ENCODE data around the gene HEPHL1. TPM values are rescaled to one million over a fixed set of nuclear protein-coding genes. Genes with fewer than 3 reads are reported as not detected.
A peak's percentile ranks its signal among the peaks of the same experiment; 100 is the strongest.

Gene HEPHL1
- polyA plus RNA-seq, 1 donor = not detected

DNA sequence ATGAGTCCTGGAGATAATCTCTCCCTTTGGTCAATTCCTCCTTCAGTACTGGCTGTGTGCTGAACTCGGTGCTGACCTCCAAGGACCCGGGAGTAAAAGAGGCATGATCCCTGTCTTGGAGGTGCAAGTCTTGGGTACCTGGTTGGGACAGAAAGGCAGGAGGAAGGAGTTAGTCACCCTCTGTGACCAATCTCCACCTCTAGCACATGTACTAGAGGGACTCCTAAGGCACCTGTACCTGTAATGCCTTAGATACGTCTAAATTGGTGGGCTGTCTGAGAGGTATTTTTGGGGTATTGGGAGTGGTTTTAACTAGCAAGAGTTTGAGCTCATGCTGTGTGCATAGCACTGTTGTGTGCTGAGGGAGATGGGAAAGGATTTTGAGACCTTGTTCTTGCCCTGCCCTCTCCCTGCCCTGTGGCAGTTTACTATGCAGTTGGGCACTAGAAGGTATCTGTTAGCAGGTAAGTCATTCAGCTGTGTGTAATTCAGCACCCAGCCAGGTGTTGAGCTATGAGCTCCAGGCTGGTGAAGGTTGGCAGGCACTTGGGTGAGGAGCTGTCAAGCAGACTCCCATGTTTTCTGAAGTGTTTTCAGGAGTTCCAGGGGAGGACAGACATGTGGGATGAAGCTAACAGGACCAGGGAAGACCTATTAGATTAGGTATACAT, 110.0 kb downstream of the HEPHL1 start:
- DNase-seq = no peak

- DNase-seq = no peak
These were observed 110.6 kb downstream of the HEPHL1 start for GRCh38 chr11:94131718-94132115.

DNA sequence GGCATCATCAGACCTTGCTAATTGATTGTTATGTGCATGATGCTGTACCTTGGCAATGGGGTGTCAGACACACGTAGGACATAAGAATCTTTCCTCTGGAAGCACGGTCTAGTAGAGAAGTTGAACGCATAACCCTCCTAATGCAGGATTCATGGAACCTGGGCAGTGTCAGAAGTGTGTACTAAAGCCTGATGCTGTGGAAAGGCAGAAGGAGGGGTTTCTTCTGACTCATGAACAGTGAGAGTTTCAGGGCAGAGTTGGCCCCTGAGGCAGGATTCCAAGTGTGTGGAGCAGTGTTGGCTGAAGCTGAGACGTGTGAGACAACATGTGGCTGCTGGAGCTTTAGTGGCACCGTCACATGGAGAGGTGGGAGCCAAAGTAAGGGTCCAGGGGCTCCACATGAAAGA, 111.0 kb downstream of the HEPHL1 start:
- DNase-seq = no peak

DNA sequence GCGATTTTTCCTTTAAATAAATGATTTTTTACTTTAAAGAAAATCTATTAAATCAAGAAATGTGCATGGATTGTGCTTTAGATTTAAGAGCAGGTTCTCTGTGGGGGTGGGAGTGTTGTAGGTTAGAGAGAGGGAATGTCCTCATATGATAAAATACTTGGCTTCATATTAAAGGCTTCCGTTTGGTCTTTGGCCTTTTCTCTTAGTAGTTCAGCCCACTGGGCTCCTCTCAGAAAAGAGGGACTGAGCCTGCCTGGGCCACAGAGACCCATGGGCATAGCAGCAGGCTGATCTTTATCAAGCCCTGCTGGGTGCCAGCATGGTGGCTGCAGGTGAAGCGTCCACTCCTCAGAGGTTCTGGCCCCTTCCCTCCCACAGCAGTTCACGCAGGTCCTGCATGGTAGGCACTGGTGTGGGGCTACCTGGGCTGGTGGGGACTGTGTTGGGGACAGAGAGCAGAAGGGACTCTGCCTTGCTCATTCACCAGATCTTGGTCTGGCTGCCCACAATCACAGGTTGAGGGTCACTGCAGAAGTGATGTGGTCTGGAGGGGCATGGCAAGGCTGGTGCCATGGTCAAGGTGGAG, 111.8 kb downstream of the HEPHL1 start:
- DNase-seq = no peak

DNA sequence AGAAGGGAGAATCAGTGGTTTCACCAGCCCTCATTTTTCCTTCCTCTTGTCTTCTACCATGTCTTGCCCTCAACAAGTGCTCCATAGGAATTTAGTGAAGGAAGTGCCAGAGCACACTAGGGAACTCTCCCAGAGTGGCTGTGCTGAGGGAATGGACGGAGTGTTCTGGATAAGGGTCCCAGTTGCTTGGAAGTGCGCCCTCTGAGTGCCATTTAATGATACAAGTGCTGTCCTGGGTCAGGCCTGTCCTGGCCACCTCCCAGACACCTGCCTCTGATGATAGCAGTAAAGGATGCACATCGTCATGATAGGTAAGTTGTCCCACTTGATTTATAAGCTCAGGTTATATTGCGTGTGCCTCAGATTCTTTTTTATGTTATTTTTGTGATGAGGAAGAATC, 112.6 kb downstream of the HEPHL1 start:
- DNase-seq = no peak

GRCh38 chr11:94134651-94135512, 113.7 kb downstream of the HEPHL1 start:
- DNase-seq = peak; percentile 62

GRCh38 chr11:94139416-94139815, 118.3 kb downstream of the HEPHL1 start:
- DNase-seq = no peak

DNA sequence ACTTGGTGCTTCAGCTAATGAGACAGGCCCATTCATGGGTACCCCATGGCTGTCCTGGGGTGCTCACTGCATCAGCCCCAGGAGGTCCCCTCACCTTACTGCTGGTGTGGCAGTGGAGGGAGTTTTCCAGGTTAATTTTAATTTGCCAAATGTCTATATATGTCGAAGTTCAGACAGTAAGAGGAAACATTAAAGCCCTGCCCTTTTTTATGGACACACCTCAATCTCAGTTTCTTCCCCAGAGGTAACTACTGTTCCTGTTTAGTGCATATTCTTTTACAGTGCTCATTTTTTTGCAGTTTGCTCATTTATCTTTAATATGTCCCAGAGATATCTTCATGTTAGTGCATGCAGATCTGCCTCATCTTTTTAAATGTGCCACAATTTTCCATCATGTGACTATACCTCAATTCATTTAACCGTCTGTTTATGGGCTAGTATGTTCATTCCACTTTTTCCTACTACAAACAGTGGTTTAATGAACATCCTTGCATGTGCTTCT, 119.1 kb downstream of the HEPHL1 start:
- no peak for DNase-seq

GRCh38 chr11:94141511-94142307, 120.6 kb downstream of the HEPHL1 start:
- DNase-seq = no peak

- no peak for DNase-seq
These were observed 121.4 kb downstream of the HEPHL1 start for GRCh38 chr11:94142308-94143281.

GRCh38 chr11:94144216-94144615, 123.1 kb downstream of the HEPHL1 start:
- DNase-seq = no peak

DNA sequence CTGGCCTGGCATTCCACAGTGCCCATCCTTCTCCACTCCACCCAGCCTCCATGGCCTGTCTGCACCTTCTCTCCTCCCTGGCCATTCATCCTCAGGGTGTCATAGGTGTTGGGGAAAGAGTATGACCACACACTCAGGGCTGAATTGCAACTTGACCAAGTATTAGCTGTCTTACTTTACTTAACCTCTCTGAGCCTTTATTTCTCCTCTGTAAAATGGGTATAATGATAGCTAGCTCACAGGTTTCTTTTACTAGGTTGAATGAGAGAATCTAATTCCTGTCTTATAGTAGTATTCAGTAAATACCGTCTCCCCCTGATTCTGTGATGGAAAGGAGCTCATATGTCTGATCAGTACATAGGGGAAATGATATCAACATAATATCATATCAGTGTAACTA, 123.5 kb downstream of the HEPHL1 start:
- no peak for DNase-seq

GRCh38 chr11:94145431-94145830, 124.3 kb downstream of the HEPHL1 start:
- DNase-seq = no peak

DNA sequence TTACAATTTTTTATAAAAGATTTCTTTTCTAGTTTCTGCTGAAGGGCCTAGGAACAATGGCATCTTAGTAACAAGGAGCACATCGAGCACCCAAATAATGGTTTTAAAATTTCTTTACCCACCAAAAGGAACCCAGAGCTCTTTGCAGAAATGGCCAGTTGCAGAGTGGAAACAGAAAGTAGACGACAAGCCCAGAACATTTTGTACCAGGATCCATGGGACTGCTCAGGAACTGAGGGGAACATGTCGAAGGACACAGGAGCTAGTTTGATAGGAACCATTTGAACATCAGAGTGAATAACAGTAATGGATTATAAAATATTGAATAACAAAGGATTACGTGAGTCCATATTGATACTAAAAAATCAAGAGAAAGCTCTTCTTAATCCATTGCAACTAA, 124.8 kb downstream of the HEPHL1 start:
- no peak for DNase-seq

DNA sequence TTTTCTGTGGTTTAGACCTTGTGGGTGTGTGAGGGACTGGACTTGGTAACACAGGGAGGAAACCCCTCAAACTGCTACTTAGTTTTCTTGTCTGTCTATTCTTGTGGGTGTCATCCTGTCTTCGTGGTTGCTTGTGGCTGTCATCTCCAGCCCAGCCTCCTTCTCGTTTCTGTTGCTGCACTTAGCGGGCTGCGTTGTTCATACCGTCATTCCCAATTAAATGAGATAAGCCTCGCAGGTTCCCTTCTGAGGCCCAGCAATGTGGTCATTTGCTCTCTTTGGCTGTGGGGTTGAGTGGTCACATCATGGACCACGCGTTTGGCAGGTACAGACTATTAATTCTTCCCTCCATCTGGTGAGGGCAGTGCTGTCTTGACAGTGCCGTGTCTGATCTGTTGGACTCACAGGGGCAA, 126.3 kb downstream of the HEPHL1 start:
- DNase-seq = no peak

- DNase-seq = no peak
These were observed 127.0 kb downstream of the HEPHL1 start for GRCh38 chr11:94148189-94148588.

- DNase-seq = no peak
These were observed 128.4 kb downstream of the HEPHL1 start for GRCh38 chr11:94149431-94150017.

- no peak for DNase-seq
These were observed 128.9 kb downstream of the HEPHL1 start for GRCh38 chr11:94150056-94150455.

DNA sequence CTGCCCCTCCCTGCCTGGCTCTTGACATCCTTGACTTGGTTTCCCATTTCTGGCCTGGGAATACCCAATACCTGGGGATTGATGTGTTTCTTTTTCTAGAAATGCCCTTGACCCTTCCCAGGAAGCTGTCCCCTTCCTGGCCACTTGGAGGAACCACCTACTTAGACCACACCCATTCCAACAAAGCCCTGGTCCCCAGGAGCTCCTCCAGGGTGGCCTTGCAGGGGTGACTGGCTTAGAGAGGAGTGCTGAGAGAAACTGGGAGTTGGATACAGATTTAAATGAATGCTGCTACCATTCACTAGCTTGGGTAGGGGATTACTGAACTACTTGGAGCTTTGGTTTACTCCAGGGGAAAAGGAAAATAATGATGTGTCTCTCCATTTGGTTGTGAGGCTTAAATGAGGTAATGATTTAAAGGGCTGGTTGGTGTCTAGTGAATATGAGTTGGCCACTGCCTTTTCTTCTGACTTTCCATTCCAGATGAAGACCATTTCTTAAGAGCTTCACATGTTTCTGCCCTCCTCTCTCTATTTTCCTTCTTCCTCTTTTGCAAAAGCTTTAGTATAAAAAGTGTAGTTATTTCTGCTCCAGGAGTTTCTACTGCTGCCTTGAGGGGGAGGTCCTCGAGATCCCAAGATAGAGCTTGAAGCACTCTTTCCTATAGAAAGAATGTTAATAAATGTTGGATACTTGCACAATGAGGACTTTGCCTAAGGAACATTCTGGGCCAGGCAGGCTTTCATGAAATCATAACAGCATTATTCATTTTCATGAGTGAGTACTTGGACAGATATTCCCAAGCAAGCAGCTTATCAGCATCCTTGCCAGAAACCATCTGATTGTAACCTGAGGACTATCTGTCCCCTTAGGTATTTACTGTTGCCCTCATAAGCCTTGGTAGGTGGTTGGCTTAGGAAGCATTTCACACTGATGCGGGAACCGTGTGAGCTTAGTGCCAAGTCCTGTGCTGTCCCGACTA, 129.8 kb downstream of the HEPHL1 start:
- no peak for DNase-seq
